IPS-18a (cell line): ENCODE measurements around the gene SLC9C1.

ENCODE experiments used
- H3K27ac ChIP-seq: one replicate; pipeline ENCODE4 v1.5.1; 2013; ENCODE audit warnings: low read length
- H3K27me3 ChIP-seq: one replicate; pipeline ENCODE4 v1.6.1; 2013; ENCODE audit warnings: mild to moderate bottlenecking, low read length; ENCODE audit not compliant: control insufficient read depth, insufficient read depth
- H3K36me3 ChIP-seq: one replicate; pipeline ENCODE4 v1.6.1; 2013; ENCODE audit warnings: low read depth, low read length; ENCODE audit not compliant: control insufficient read depth
- H3K4me1 ChIP-seq: one replicate; pipeline ENCODE4 v1.6.1; 2013; ENCODE audit warnings: low read depth, low read length; ENCODE audit not compliant: control insufficient read depth
- H3K4me3 ChIP-seq: one replicate; pipeline ENCODE4 v1.5.1; 2013; ENCODE audit warnings: low read length
- H3K9ac ChIP-seq: one replicate; pipeline ENCODE4 v1.6.1; 2013; ENCODE audit warnings: mild to moderate bottlenecking, low read length, moderate library complexity
- H3K9me3 ChIP-seq: one replicate; pipeline ENCODE4 v1.6.1; 2013; ENCODE audit warnings: low read depth, low read length; ENCODE audit not compliant: control insufficient read depth

The SLC9C1 gene

GRCh38 chr3:112331851-112332250 lies 37.8 kb upstream of the SLC9C1 start:
- Histone ChIP-seq H3K36me3 (peaks cover 5% of the 10 kb centered on the region), H3K27ac (no peak overlapping the region), H3K27me3 (no peaks in the 10 kb centered on the region), H3K9me3 (no peaks in the 10 kb centered on the region), H3K9ac (no peak overlapping the region), H3K4me1 (peaks cover 25% of the 10 kb centered on the region), H3K4me3 (no peak overlapping the region)

GRCh38 chr3:112327371-112327951 lies 33.4 kb upstream of the SLC9C1 start:
- Histone ChIP-seq H3K27ac (no peak overlapping the region), H3K36me3 (no peaks in the 10 kb centered on the region), H3K9ac (no peak overlapping the region), H3K4me3 (no peak overlapping the region), H3K27me3 (no peaks in the 10 kb centered on the region), H3K4me1 (peaks cover 13% of the 10 kb centered on the region), H3K9me3 (no peaks in the 10 kb centered on the region)

GRCh38 chr3:112321867-112322652 lies 28.0 kb upstream of the SLC9C1 start:
- H3K4me3 ChIP-seq: peak overlapping the region; percentile 45
- no peaks in the 10 kb centered on the region for H3K36me3 ChIP-seq
- H3K4me1 ChIP-seq: peaks cover 41% of the 10 kb centered on the region
- peak overlapping the region; percentile 70 for H3K27ac ChIP-seq
- no peaks in the 10 kb centered on the region for H3K27me3 ChIP-seq
- H3K9ac ChIP-seq: peak overlapping the region; percentile 15
- peaks cover 3% of the 10 kb centered on the region for H3K9me3 ChIP-seq

GRCh38 chr3:112320691-112321090 lies 26.7 kb upstream of the SLC9C1 start:
- no peaks in the 10 kb centered on the region for H3K36me3 ChIP-seq
- no peak overlapping the region for H3K4me3 ChIP-seq
- peaks cover 34% of the 10 kb centered on the region for H3K4me1 ChIP-seq
- H3K27me3 ChIP-seq: no peaks in the 10 kb centered on the region
- no peak overlapping the region for H3K9ac ChIP-seq
- H3K9me3 ChIP-seq: peaks cover 15% of the 10 kb centered on the region
- no peak overlapping the region for H3K27ac ChIP-seq

GRCh38 chr3:112319516-112320276 lies 25.7 kb upstream of the SLC9C1 start:
- no peaks in the 10 kb centered on the region for H3K36me3 ChIP-seq
- H3K27ac ChIP-seq: no peak overlapping the region
- H3K9ac ChIP-seq: no peak overlapping the region
- peaks cover 24% of the 10 kb centered on the region for H3K9me3 ChIP-seq
- H3K4me1 ChIP-seq: peaks cover 31% of the 10 kb centered on the region
- H3K27me3 ChIP-seq: no peaks in the 10 kb centered on the region
- H3K4me3 ChIP-seq: no peak overlapping the region

GRCh38 chr3:112315791-112316190 lies 21.8 kb upstream of the SLC9C1 start:
- Histone ChIP-seq H3K36me3 (no peaks in the 10 kb centered on the region), H3K4me3 (no peak overlapping the region), H3K27me3 (no peaks in the 10 kb centered on the region), H3K27ac (no peak overlapping the region), H3K9me3 (peaks cover 24% of the 10 kb centered on the region), H3K9ac (no peak overlapping the region), H3K4me1 (peaks cover 19% of the 10 kb centered on the region)

- Histone ChIP-seq H3K9me3 (peaks cover 24% of the 10 kb centered on the region), H3K27ac (no peak overlapping the region), H3K36me3 (no peaks in the 10 kb centered on the region), H3K9ac (no peak overlapping the region), H3K4me3 (no peak overlapping the region), H3K4me1 (peaks cover 11% of the 10 kb centered on the region), H3K27me3 (no peaks in the 10 kb centered on the region)
Observed at GRCh38 chr3:112314649-112315048, 20.6 kb upstream of the SLC9C1 start.

- H3K4me1 ChIP-seq: peaks cover 24% of the 10 kb centered on the region
- peak overlapping the region; percentile 9 for H3K27ac ChIP-seq
- H3K9me3 ChIP-seq: no peaks in the 10 kb centered on the region
- no peaks in the 10 kb centered on the region for H3K27me3 ChIP-seq
- H3K9ac ChIP-seq: no peak overlapping the region
- H3K4me3 ChIP-seq: no peak overlapping the region
- no peaks in the 10 kb centered on the region for H3K36me3 ChIP-seq
Observed at GRCh38 chr3:112308151-112308911, 14.3 kb upstream of the SLC9C1 start.

- Histone ChIP-seq H3K4me3 (no peak overlapping the region), H3K27ac (no peak overlapping the region), H3K4me1 (peaks cover 29% of the 10 kb centered on the region), H3K36me3 (no peaks in the 10 kb centered on the region), H3K27me3 (no peaks in the 10 kb centered on the region), H3K9me3 (no peaks in the 10 kb centered on the region), H3K9ac (no peak overlapping the region)
Observed at GRCh38 chr3:112307557-112307956, 13.5 kb upstream of the SLC9C1 start.

GRCh38 chr3:112306825-112307224 lies 12.8 kb upstream of the SLC9C1 start:
- Histone ChIP-seq H3K36me3 (no peaks in the 10 kb centered on the region), H3K4me1 (peaks cover 36% of the 10 kb centered on the region), H3K9me3 (no peaks in the 10 kb centered on the region), H3K4me3 (no peak overlapping the region), H3K27me3 (no peaks in the 10 kb centered on the region), H3K9ac (no peak overlapping the region), H3K27ac (no peak overlapping the region)

- peak overlapping the region; percentile 68 for H3K9ac ChIP-seq
Observed at GRCh38 chr3:112304611-112305010, 10.6 kb upstream of the SLC9C1 start.

More at GRCh38 chr3:112304611-112305010, 10.6 kb upstream of the SLC9C1 start:
- H3K4me3 ChIP-seq: peak overlapping the region; percentile 64
- peaks cover 37% of the 10 kb centered on the region for H3K4me1 ChIP-seq
- no peaks in the 10 kb centered on the region for H3K27me3 ChIP-seq
- H3K36me3 ChIP-seq: no peaks in the 10 kb centered on the region
- H3K9me3 ChIP-seq: peaks cover 4% of the 10 kb centered on the region
- peak overlapping the region; percentile 71 for H3K27ac ChIP-seq
